LNCAP (cell line): ENCODE data around the gene WLS.

ENCODE experiments used
- TF ChIP-seq, protein P1 (sequence below): fragments of 450-650 bp; IDR thresholded peaks from 2 replicates; pipeline ENCODE4 v1.5.1; 2017; ENCODE audit warnings: mild to moderate bottlenecking

The WLS gene

DNA sequence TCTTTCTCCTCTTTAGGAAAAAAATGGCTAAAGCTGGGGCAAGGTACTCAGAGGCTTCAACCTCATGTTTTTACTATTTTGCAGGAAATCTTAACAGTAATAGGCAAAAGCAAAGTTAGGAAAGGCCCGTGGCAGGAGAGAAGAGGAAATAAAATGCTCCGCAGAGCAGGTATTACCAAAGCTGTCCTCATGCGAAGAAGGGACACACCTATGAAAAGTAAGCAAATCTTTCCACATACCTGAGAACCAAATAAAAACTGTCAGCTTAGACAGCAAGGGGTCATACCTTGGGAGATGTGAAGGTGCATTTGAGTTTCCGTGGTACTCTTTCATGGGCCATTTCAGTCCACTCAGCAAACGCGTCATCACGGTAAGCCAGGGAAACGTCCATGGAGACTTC lies 73.5 kb downstream of the WLS start:
- TF ChIP-seq, protein P1, sequence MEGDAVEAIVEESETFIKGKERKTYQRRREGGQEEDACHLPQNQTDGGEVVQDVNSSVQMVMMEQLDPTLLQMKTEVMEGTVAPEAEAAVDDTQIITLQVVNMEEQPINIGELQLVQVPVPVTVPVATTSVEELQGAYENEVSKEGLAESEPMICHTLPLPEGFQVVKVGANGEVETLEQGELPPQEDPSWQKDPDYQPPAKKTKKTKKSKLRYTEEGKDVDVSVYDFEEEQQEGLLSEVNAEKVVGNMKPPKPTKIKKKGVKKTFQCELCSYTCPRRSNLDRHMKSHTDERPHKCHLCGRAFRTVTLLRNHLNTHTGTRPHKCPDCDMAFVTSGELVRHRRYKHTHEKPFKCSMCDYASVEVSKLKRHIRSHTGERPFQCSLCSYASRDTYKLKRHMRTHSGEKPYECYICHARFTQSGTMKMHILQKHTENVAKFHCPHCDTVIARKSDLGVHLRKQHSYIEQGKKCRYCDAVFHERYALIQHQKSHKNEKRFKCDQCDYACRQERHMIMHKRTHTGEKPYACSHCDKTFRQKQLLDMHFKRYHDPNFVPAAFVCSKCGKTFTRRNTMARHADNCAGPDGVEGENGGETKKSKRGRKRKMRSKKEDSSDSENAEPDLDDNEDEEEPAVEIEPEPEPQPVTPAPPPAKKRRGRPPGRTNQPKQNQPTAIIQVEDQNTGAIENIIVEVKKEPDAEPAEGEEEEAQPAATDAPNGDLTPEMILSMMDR, result no peak

DNA sequence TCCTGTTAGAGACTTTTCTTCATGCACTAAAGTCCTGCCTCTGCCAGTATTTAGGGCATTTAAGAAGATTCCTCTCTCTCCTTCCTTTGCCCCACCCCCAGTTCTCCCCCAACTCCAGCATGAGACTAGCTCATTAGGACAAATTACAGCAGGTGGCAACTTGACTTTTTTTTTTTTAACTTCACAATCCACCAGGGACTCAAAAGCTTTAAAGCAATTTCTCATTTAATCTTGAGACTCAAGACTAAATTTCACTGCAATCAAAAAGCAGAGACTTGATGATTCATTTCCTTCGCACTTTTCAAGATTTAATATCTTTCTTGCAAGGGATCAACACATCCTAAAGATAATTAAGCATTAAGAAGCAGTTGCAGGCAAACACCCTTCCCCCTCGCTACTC lies 74.9 kb downstream of the WLS start:
- TF ChIP-seq, protein P1, result no peak

DNA sequence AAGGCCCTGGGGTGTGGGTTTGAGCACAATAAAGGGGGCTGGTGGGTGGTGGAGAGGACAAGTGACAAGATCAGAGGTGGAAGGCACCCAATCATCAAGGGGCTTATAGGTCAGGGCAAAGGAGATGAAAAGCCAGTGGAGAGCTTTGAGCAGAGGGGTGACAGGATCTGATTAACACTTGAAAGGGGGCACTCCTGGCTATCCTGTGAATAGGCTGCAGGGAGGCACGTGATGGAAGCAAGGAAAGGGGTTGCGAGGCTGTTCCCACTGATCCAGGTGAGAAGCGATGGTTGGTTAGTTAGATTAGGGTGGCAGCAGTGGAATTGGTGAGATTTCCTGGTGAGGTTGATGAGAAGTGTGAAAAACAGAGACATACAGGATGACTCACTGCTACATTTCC lies 80.6 kb downstream of the WLS start:
- TF ChIP-seq, protein P1, result no peak

DNA sequence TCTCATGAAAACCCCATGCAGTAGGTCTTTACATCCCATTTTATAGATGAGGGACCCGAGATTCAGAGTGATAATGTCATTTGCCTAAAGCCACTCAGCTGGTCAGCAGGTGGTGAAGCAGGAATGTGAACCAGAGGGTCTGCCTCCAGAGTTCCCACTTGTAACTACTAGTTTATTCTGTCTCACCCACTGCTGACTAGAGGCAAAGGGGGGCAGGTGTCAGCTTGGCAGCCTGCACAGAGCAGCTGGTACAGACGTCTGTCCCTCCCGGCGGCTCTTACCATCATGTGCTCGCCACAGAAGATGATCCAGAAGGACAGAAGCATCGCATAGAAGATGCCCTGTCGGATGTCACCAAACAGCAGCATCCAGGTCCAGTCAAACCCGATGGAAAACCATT lies 82.4 kb downstream of the WLS start:
- TF ChIP-seq, protein P1, result no peak

DNA sequence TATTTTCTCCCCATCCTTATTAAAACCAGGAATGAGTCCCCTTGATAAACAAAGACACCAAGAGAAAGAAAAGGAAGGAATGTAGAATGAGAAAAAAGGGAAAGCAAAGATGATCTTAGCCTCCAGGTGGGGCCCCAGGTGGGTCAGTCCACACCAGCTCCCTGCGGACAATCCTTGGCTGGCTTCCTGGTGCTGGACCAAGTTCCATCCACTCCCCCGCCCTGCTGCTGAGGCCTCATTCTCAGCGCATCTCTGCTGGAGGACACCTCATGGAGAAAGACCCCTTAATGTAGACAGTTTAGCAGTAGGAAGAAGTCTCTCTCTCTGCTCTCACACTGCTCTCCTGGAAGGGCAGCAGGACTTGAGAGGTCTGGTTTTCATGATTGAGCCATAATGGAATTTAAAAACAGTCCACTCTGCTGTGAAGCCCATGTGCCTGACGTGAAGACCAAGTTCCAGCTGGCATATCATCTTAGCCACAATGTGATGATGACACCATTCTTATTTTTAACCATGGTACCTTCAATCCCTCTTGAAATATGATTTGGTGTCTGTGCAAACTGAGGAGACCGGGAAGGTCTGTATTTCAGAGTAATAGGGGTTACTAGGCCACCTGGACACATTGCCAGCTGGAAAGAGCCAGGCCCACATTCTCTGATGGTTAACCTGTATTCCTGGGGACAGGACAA lies 83.1 kb downstream of the WLS start:
- TF ChIP-seq, protein P1, result no peak

DNA sequence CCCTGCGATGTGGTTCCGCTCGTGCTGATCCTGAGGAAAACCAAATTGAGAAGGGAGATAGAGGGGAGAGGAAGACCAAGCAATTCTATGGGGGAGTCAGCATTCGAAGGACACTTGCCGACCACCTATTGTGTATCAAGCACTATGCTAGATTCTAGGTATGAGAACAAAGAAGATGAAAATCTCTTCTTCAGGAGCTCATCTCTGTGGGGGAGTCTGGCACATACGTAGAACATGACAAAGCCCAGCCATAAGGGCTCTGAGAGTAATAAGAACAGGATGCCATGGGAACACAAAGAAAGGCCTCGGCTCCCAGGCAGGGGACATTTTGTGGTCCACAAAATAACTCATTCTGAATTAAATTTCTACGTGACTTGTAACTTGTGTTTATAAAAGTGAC lies 83.7 kb downstream of the WLS start:
- TF ChIP-seq, protein P1, result no peak

DNA sequence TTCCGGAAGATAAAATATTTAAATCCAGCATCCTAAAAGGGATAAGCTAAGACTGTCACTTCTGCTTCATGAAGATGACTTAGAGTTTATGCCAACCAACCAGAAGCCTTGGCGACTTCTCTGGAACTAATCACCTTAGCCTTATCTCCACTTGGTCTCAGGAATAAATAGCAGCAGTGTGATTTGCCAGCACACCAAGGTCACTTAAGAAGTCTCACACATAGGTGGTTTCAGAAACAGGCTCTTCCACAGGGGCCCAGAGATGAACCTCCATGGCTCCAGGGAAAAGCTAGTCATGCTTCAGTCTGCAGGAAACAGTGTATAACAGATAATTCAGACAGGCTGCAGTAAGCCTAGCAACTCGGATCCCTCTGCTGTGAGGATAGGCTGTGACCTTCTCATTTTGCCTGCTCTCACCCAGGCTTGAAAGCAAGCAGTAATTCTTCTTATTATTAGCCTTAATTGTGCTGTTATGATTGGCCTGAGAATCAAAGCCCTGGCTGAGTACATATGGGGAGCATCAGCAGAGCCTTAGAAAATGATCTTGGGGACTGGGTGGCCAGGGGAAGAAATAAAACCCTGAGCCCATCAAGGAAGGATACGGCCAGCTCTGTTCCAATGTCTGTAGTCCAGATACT lies 84.7 kb downstream of the WLS start:
- TF ChIP-seq, protein P1, result no peak
